Stimulated activated CD8-positive, alpha-beta memory T cell treated with anti-CD3 and anti-CD28 coated beads, Interleukin-12 subunit alpha, Interleukin-12 subunit beta, amount 100 ng/mL, for 1 hour (primary cell): ENCODE measurements around the gene TRAPPC2L.

Experiments
- DNase-seq: peaks from one replicate; pipeline ENCODE4 v3.0.0-alpha.2; 2020; ENCODE audit warnings: low read depth

Gene TRAPPC2L, protein sequence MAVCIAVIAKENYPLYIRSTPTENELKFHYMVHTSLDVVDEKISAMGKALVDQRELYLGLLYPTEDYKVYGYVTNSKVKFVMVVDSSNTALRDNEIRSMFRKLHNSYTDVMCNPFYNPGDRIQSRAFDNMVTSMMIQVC

DNA sequence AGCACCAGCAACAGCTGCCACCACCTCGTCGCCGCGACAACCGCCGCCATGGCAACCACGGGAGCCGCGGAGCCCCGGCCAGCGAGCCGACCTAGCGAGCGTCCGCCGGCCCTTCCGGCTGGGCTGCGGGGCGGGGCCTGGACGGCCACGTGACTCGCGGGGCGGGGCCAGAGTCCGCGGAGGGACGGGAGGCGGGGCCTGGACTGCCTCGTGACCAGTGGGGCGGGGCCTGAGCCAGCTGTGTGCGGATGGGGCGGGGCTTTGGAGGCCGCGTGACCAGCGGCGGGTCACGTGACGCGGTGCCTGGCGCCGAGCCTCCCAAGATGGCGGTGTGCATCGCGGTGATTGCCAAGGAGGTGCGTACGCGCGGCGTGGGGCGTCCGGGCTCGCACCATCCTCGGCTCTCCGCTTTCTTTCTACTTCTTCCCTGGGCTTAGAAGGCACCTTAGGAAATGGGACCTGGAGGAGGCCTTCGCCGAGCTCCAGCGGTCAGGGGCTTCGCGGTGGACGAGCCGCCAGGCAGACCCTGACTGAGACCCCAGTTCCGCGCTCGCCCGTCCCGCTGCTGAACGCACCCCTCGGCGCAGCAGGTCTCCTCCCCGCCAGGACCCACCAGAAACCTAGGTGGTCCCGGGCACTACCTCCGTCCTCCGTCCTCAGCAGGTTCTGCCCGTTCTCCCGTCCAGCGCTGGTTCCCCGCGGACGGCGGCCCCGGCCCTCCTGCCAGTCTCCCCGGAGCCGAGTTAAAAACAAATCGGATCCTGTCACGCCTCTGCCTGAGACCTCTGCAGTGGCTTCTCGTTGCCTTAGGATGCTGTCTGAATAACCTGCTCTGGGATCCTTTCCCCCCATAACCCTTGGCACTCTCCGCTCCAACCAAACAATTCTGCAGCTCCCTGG is at the start of gene TRAPPC2L, which contains the start of gene GALNS:
TSS of gene TRAPPC2L (plus strand) at position 300 of the 900 bp plus-strand sequence. CDS start at position 324, 24 bp downstream.
TSS of gene GALNS (minus strand) at position 120 of the 900 bp plus-strand sequence. CDS start at position 50, 70 bp downstream.
- DNase-seq: peak; percentile 99

DNA sequence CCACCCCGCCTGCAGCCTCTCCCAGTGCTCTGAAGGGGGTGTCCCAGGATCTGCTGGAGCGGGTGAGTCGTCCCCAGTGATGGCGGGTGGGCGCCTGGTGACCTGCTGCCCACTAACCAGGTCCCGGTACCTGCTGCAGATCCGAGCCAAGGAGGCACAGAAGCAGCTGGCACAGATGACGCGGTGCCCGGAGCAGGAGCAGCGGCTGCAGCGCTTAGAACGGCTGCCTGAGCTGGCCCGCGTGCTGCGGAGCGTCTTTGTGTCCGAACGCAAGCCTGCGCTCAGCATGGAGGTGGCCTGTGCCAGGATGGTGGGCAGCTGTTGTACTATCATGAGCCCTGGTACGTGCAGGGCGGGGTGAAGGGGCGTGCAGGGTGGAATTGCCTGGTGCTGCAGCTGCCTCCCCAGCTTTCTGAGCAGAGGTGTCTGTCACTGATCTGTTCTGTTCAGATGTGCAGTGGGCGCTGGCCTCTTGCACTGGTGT is 49.7 kb upstream of the TRAPPC2L start:
- no peak for DNase-seq

DNA sequence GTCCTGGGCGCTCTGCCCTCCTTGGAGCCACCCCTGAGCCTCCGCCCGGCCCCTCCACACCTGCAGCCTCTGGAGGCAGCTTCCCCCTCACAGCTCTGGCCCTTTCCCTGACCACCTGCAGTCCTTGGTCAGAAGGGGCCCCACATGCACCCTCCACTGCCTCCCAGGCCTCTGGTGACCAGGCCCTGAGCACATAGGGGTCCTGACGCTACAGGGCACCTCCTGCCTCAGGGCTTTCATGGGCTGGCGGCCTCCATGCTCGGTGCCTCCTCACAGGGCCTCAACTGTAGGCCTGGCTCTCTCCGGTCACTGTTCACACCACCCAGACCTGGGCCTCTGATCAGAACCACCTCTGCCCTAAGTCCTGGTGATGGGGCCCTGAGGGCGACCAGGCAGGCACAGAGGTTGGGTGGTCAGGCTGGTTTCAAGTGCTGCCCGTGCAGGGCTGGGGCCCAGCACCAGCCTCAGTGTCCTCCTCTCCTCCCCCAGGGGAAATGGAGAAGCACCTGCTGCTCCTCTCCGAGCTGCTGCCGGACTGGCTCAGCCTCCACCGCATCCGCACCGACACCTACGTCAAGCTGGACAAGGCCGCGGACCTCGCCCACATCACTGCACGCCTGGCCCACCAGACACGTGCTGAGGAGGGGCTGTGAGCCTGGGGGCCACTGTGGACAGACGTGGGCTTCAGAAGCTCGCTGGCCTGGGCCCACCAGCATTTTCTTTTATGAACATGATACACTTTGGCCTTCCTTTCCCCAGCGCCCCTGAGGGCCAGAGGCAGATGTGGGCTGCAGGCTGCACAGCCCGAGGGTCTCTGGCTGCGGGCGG is 49.1 kb upstream of the TRAPPC2L start:
- no peak for DNase-seq

DNA sequence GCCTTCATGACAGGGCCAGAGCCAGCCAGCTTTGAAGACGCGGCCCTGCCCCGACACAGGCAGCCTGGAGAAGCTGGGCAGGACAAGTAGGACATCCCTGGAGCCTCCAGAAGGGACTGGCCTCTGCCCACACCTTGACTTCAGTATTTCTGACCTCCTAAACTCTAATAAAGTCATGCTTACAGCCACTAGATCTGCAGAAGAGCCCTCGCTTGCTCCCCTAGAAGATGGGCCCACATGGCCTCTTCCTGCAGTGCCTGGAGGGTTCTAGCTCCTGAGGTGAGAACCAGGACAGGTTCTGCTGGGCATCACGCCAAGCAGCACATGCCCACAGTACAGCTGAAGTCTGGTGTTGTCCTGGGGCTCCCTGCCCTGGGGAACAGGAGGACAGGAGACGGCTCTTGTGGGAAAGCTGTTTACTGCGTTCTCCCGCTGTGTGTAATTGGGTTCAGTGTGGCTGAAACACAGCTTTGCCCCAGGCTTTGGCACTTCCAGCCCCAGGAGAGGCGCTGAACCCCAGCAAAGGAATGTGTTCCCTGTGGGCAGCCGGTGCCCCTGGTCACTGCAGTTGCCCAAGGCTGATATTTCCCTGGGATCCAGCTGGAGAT is 47.8 kb upstream of the TRAPPC2L start:
- no peak for DNase-seq

DNA sequence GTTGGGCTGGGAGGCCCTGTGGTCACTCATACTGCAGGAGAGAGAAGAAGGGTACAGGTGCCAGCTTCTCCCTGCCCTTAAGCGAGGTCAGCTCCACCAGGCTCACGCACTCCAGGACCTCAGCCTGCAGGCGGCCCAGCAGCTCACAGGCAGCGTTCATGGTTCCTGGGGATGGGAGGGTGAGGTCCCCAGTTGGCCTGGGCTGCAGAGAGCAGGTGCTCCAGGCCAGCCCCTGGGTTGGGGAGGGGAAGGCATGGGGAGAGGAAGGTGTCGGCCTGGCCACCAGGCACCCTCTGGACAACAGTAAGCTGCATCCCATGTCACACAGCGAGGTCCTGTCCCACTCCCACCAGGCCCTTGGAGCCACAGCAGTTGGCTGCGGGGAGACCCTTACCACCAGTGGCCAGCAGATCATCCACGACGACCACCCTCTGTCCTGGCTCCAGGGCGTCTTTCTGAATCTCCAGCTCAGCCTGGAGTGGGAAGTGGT is 47.2 kb upstream of the TRAPPC2L start:
- no peak for DNase-seq

DNA sequence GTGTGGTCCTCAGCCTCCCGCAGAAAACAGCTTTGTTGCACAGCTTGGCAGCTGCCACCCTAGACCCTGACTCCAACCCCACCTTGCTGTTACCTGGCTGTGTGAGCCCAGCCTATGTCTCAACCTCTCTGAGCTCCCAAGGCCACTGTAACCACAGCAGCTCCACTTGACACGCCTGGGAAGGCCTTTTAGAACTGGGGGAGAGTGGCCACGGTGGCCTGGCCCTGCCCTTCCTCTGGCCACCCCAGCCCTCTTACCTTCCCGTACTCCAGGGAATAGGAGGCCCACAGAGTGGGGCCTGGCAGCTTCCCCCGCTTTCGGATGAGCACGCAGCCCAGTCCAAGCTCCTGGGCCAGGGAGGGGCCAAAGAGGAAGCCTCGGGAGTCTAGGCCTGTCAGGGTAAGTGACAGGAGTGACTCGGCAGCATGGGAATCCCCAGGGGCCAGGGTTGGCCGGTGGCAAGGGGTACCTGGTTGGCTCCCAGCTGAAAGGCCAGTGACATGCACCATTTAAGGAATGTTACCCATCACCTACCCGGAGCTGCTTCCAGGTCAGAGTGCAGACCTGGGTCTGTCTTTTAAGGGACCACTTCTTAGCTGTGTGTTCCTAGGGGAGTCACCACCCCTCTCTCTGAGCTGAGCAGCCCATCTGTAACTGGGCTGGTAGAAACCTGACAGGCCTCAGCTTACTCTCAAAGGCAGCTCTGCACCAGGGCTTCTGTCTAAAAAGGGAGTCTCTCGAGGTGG is 46.6 kb upstream of the TRAPPC2L start:
- DNase-seq: no peak

DNA sequence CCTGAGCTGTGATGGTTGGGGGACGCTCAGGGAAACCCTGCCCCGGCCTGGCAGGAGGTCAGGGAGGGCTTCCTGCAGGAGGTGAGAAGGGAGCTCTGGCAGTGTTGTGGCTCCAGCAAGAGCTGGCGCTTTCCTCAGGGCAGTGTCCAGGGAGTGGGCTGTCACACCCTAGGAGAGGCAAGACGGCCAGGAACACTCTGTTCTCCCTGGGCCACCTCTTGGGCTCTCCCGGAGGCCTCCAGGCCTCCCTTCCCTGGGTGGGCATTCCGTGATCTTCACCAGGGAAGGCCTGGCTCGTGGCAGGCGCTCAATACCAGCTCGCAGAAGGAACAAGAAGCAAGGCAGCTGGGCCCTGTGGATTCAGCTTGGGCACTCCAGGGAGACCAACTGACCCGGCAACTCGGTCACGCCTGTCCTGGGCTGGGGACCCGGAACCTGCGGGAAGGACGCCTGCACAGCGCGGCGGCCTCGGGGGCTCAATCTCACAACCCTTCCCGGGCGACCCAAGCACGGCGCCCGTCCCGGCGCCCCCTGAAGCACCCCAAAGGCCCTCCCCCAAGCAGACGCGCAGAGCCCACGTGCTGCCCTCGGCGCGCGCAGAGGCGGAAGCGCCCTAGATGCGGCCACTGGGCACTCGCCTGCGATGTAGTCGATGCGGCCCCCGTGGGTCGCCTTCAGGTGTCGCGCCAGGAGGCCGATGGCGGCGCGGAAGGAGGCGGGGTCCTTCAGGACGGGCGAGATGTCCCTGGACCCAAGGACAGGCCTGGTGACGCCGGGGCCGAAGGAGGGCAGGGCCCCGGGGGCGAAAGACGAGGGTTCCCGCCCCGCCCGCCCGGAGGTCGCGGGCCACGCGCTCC is 45.8 kb upstream of the TRAPPC2L start:
- DNase-seq: peak; percentile 55

DNA sequence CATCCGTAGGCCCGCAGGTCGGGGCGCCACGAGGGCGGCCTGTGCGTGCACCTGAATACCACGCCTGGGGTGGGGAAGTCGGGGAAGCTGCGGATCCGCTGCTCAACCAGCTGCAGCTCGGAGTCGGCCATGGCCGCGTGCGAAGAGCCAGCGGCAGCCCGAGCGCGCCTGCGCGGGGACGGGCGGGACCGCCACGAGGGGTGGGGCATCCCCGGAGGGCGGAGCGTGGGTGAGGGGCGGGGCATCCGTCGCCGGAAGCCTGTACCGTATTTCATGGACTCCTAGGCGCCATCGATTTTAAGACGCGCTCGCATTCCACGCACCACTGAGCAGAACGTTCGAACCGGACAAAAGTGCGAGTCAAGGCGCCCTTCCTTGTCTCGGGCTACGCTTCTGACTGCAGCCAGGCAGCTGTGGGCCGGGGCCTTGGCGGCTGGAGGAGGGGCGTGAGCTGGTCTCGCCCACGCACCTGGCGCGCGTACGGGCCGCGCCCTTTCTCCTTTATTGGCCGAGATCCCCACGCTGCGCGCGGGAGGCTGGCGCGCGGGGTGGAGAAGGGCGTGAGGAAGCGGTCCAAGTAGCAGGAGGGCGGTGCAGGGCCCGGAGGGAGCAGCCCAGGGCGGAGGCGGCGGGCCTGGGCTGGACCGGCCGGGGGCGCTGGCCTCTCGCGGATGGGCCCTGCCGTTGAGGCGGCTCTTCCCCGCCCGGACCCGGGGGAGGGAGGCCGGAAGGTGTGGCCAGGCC is 45.0 kb upstream of the TRAPPC2L start, which contains the start of gene APRT:
TSS of gene APRT (minus strand) at position 160 of the 744 bp plus-strand sequence. CDS start at position 131, 29 bp downstream.
- peak; percentile 92 for DNase-seq

DNA sequence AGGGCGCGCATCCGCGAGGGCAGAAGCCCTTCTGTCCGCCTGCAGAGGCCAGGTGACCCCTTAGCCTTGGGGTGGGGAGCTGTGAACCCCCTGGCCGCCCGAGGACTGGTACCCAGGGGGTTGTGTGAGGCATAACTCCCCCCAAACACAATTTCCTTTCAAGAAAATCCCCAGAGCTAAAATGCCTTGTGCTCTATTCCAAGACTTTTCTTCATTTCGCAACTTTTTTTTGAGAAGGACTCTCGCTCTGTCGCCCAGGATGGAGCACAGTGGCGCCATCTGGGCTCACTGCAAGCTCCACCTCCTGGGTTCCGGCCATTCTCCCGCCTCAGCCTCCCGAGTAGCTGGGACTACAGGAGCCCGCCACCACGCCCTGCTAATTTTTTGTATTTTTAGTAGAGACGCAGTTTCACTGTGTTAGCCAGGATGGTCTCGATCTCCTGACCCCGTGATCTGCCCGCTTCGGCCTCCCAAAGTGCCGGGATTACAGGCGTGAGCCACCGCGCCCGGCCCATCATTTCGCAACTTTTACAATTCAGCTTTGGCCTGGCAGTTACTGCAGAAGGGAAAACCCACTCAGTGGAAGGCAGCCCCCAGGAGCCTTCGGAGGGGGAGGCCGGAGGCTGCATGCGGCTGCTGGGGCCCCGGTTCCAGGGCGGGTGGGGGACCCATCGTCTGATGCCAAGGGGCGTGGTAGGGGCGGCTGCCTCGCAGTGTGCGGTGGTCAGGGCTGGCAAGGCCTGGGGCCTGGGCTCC is 44.2 kb upstream of the TRAPPC2L start:
- no peak for DNase-seq

DNA sequence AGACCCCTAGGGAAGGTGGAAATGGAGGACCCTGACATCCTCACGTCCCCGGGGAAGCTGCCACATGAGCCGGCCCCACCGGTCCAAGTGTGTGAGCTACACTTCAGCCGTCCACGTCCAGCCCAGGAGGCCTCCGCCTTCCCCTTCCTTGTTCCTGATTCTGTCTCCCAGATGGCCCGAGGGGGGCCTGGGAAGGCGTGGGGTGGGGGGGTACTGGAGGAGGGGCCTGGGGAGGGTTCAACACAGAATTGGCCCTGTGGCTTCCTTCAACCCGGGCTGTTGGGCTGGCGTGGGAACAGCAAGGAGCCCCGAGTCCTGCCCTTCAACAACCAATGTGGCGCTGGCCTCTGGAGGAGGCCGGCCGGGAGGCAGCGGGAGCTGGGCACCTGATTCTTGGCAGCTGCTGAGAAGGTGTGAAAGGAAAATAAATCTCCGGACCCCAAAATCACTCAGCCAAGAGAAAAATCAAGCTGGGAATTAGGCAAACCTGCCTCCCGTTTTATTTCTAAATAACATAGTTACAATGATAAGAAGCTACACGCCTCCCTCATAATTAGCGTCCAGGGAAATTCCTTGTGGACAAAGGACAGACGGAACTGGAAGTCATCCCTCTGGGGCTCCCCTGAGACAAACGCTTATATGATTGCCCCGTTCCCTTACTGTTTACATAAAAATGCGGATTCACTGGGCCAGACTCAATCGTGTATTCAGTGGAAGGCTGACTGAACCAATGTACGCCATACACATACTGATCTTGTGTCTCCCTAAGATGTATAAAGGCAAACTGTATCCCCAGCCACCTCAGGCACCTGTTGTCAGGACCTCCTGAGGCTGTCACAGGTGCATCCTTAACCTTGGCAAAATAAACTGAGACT is 43.4 kb upstream of the TRAPPC2L start:
- DNase-seq: no peak

DNA sequence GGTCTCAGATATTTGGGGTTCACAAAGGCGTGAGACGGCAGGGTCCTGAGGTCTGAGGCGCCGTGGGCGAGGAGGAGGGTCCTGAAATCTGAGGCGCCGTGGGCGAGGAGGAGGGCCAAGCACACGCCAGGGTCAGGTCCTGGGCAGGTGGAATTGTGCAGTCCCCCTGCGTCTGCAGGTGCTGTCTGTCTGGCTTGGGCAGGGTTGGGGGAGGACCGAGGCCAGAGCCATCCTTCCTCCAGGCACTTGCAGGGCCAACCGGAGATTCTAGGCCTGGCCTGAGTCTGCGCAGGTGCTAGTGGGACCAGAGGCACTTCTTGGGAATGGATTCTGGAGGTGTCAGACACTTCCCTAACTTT is 42.8 kb upstream of the TRAPPC2L start:
- DNase-seq: no peak

DNA sequence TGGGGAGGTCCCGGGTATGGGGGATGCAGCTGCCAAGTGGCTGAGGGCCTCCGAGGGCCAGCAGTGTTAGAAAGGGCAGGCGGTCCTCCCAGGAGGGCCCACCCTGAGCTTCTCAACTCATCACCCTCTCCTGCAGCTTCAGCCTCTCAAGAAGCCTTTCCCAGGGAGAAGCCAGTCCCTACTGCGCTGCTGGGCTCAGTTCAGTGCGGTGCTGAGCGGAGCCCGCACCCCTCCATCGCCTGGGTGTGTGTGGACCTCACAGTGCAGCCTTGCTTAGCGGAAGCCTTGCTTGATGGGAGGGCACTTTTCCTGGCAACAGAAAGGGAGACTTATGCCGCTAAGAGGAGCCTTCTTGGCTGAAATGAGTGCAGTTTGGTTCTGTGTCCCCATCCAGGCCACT is 41.7 kb upstream of the TRAPPC2L start:
- no peak for DNase-seq

DNA sequence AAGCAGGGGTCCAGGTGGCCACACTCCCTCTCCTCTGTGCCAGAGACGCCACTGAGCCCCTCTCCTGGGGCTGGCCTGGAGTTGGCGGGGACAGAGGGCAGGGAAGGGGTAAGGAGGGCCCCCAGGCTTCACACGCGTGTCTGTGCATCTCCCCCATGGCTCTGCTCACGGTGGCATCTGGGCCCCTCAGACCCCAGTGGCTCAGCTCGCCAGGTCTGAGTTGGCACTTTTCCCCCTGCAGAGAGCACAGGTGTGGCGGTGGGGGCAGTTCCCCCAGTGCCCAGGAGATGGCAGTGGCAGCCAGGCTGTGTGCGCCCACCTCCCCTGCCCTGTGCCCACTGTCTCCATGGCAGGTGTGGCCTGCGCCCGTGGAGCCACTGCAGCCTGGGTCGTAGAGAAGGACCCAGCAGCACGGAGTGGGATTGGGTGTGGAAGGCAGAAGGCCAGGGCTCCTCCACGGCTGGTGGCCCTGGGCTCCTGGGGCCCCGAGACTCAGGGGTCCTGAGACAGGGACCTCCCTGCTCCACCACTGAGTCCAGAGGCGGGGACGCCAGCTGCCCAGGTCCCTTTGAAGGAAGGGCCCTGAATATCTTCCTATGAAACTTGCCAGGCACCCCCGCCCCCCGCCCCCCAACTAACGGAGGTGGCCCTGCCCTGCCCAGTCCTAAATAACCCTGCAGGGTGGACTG is 40.9 kb upstream of the TRAPPC2L start:
- no peak for DNase-seq

DNA sequence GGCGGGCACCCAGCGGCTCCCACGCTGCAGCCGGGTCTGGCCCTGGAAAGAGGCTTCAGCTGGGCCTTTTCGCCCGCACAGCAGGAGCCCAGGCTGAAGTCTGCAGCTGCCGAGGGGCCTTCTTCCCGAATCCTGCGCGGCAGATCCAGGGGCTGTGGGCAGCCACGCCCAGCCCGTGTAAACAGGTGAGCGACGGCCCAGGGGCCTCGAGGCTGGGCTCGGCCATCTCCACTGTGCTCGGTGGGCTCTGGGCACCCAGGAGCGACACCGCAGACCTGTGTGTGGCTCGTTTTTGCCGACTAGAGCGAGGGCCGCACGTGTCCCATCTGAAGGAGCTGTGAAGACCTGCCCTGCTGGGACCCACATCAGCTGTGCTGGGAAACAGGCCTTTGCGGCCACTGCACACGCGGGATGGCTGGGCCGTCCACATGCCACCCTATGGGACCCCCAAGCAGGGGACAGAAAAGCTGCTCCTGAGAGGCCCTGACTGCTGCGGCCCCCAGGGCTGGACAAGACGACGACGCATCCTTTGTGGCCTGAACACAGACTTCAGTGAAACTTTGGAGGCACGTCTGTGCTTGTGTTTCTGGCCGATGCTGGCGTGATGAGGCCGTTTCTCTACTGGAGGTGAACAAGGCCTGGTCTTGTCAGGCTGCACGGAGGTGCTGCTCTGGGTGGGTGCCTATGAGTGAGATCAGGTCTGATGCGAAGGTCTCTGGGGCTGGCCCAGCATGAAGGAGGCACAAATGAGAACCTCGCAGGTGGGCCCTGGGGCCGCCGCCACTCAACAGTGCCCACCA is 40.0 kb upstream of the TRAPPC2L start:
- no peak for DNase-seq

DNA sequence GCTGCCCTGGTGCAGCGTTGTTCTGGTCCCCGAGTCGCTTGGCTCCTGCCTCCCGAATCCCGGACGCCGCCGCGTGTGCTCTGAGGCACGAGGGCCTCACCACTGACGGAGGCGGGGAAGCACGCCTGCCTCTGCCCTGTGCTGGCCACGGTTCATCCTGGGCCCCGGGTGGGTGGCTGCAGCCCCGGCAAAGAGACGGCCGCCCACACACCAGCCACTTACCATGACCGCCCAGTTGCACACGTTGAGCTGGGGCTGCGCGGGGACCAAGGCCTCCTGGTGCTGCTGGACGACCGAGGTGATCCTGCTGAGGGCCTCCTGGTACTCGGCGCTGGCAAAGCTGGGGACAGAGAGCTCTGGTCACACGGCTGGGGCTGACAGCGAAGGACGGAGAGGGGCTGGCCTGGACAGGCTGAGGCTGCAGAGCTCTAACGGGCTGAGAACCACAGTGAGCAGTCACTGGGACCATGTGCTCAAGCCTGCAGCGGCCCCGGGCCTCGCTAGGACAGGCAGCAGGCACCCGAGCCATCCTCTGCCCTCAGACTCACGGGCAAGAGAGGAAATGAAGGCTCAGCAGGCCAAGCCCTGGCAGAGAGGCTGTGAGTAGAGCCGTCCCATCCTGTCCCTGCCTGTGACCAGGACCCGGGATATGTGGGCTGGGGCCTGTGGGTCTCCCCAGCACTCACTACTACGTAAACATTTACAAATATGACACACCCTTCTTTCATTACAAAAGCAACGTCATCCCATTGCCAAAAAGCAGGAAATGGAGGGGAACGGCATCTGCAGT is 38.9 kb upstream of the TRAPPC2L start:
- DNase-seq: no peak
